ENCODE results near the gene MRPL24. TPM values are rescaled to one million over a fixed set of nuclear protein-coding genes. Genes with fewer than 3 reads are reported as not detected.

MRPL24 gene
- total RNA-seq, 1 donor from 2014 or later: 75.7 TPM

DNA sequence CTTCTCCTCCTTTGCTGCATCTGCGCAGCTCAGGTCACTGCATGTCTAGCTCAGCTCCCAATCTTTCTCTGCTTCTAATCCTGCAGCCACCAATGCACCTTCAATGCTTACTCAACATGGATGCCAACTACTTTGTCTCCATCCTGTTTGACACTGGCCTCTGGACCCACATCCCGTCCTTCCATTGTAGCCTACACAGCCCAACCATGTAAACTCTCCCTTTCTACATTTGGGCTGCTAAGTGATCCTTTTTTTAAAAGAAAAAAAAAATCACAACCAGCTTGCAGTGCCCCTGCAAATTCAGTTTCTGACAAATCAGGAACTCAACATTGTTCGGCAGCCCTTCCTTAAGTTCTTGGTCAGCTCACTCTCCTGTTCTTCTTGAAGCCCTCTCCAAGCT, 26.1 kb downstream of the MRPL24 start:
- intact Hi-C loops (cut with micrococcal nuclease): no loop called here

DNA sequence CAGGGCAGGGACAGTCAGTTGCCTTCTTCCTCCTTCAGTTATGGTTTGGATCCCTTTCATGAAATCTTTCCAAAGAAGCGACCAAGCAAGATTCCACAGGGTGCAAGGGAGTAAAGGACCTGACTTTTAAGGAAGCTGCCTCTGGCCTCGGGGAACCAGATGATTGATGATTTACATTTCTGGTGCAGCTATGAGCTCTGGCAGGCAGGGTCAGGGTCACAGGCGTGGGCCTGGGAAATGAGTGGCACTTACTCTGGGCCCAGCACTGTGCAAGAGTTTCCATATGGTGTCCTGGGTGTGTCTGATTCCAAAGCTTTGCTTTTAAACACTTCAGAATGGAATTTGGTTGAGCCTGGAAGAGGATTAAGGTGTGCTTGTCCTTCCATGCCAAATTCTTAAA, 28.3 kb downstream of the MRPL24 start:
- intact Hi-C loops (cut with micrococcal nuclease): no loop called here

DNA sequence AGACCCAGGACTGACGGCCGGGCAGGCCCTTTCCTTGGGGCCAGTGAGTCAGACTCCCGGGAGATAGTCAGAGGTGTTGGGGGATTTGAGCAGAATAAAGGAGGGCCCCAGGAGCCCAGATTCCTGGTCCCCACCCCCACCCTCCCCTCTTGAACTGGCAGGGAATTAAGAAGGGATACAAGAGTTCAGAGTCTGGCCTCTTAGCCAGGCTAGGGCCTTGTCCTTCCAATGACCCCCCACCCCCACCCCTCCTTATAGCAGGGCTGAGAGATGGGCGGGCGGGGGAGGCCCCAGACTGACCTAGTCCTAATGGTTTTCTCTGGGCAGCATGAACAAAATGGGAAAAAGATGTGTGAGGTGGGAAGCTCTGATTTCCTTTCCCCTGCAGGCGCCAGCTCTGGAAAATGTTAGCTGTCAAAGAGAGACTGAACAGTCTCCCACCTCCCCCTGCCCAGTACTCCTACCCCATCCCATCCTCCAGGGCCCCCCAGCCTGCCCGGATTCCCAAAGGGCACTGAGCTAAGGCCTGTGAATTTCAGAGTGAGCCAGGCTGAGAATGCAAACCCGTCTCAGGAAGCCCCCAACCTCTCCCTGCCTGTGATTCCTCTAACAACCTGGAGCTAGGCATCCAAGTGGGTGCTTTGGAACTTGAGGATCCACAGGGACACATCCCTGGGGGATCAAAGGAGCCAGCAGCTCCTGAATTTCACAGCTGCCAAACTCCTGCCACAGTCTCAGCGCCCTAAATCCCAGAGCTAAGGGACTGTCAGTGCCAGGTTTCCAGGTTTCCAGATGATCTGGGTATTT, 29.7 kb downstream of the MRPL24 start:
- intact Hi-C loops (cut with micrococcal nuclease): no loop called here

DNA sequence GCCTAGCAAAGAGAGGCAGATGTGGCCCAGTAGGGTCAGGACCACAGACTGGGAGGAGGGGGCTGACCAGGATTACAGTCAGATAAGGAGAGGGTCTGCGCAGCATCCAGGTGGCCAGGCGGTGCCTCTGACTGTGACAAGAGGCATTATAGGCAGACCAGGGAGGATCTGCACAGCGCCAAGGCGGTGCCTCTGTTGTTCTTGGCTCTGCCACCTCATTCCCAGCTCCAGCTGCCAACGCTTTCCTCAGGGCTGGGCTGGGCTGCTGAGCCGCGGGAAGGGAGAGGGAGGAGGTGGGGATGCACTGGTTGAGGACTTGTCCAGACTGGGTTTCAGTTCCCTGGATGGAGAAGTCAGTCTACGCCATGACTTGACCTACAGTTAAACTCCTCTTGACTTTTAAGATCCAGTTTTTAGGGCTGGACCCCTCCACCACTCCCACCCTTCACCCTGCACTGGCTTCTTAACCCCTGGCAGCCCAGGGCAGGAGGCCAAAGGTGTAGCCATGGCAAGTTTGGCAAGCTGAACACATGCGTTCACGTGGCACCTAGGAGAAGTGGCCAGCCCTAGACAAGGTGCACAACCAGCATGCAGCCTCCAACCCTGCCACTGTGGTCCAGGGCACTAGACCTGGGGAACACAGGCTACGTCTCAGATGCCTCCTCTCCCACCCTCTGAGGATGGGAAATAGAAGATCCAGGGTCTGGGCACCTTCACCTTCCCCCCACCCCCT, 31.0 kb downstream of the MRPL24 start:
- intact Hi-C loops (cut with micrococcal nuclease): no loop called here

DNA sequence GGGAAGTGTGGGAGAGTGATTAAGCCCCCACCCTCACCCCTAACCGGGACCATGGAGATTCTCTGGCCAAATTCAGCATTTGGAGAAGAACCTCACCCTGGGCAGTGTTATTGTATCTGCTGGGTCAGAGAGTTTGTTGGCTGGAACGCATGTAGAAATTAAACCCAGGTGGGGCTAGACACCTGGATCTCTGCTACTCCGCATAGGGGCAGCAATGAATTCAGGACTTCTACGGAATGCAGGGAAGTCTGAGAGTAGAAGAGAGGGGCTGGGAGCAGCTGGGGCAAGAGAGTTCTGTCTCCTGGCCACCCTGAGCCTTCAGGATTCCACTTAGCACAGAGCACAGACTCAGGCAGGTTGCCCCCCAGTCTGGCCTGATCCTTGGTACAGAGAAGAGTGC, 31.9 kb downstream of the MRPL24 start:
- intact Hi-C loops (cut with micrococcal nuclease): no loop called here

DNA sequence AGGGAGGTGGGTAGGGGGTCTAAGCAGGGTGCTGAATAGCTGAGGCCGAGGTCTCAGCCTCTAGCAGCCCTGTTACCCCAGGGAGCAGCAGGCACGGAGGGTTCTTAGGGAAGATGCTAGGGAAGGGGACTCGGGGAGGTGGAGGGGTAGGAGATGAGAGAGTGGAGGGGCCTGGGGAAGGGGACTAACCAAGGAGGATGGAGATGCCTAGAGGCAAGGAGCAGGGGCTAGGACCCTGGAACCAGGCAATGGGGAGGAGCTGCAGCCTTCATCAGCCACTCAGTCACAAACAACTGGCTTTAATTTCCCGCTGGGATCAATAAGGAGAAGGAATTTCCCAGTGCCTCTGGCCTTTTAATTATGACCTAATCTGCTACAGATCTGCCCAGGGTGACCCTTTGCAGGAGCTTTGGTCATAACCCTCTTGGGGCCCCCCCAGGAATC, 32.6 kb downstream of the MRPL24 start:
- intact Hi-C loops (cut with micrococcal nuclease): no loop called here

DNA sequence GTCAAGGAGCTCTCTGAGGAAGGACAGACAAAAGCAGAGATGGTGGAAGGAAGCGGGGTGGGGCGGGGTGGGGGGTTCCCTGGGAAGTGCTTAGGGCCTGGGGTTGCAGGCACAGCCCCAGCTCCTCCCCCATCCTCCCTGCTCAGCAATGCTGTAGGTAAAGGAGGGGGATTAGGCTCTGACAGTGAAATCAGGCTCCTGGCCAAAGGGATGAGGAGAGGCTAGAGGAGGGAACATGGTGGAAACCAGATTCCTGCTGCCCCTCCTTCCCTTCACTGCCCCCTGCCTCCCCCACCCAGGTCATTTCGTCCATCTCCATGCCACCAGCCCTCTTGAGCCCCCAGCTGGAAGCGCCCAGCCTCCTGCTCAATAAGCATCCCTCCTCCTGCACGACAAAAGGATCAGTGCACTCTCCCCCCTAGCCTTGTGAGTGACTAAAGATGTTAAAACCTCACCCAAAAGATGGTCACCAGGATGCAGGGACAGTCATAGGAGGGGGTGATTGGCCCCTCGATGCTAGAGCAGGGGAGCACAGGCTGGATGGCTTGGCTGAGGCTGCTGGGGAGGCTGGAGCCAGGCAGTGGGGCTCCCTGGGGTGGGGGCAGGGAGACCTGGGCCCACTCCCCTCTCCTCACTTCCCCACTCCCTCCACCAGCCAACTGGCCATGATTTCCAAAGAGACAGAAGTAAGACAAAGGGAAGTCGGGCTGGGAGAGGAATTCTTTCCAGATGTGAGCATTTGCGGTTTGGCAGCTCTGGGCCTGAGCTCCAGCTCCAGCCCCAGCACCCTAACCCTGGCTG, 33.3 kb downstream of the MRPL24 start:
- intact Hi-C loops (cut with micrococcal nuclease): no loop called here

DNA sequence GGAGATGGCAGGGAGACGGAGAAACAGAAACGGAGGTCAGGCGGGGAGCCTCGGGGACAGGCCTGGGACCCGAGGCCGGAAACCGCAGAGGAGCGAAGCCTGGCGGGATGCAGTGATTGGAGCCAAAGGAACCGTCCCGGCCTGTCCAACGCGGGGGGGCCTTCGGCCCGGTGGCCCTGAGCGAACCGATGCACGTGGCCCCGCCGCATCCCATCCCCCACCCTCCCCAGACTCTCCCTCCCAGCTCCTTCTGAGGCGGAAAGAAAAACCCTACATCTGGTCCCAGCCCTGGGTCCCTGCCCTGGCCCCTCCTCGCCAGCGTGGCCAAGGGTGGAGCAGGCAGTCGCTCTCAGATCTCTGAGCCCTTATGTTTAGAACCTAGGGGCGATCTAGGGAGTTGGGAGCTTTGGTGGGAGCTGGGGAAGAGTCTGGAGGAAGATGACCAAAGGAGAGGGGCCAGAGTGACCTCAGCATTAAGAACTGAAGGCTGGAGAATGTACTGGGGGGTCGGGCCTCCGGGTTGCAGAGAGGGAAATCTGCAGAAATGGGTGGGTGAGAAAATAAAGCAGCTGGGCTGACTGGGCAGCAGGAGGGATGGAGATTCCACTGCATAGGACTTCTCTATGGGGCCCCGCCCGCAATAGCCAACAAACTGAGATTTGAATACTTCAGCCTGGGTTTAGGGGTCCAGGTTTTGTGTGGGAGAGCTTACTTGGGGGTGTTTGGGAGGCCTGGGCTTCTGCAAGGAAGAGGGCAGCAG, 34.1 kb downstream of the MRPL24 start:
- intact Hi-C loops (cut with micrococcal nuclease): loop anchor here (1.0 kb wide), 2 partner anchors 18 to 47 kb away; no protein-coding TSS in a partner anchor

DNA sequence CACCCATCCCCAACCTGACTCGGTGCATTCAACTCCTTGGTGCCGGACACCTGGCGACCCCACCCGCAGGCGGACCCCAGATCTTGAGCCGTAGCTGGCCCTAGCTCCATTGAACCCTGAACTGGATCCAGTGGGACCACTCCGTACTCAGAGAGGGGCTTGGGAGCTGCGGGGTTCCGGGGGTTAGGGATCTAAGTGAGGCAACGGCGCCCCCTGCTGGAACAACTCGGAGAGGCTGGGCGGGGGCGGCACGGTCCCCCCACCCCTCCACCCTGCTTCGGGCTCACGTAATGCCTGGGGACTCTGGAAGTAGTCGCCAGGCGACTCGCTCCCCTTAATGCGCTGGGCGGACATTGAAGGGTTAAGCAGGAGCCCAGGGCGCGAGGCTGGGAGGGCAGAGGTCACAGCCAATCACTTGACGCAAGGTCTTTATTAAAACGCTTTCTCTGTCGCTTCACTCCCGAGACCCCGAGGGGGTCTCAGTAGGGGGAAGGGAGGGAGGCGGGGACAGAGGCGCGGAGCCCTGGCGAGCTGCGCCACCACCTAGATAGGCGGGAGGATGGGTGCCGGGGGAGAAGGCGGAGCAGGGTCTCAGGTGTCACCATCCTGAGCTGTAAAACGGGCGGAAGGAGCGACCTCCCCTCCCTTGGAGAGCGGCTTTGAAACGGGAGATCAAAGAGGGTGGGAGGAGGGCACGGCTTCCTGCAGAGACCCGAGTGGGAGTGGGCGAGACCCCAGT, 34.8 kb downstream of the MRPL24 start:
- intact Hi-C loops (cut with micrococcal nuclease): loop anchor here (1.0 kb wide), 2 partner anchors 17 to 46 kb away; no protein-coding TSS in a partner anchor

DNA sequence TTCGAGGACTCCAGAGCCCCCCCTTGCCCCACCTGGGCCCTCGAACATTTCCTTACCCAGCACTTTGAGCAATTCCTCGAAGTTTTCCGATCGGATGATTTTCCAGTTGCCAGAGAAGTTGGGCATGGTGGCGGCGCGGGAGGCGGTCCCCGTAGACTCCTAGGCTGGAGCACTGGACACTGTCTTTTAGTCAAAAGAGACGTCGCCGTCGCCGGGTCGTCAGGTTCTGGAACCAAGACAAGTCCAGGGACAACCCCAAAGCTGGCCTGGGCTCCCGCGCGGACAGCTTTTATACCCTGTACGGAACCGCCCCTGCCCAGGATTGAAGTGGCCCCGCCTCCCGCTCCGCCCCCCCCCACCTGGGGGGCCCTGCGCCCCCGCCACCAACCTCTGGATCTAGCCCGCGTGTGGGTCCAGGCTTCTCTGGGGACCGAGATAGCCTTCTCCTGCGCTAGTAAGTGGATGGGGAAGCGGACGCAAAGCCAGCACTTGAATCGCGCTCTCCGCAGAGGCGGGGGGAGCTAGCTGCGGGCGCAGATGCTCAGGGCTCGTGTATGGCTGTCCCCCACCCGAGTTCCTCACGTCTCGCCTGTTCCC, 35.5 kb downstream of the MRPL24 start, which contains the start of gene CRABP2:
Gene CRABP2 (minus strand): TSS at position 263 of the 597 bp plus-strand sequence. CDS start 137 bp downstream, at position 126.
- intact Hi-C loops (cut with micrococcal nuclease): no loop called here

DNA sequence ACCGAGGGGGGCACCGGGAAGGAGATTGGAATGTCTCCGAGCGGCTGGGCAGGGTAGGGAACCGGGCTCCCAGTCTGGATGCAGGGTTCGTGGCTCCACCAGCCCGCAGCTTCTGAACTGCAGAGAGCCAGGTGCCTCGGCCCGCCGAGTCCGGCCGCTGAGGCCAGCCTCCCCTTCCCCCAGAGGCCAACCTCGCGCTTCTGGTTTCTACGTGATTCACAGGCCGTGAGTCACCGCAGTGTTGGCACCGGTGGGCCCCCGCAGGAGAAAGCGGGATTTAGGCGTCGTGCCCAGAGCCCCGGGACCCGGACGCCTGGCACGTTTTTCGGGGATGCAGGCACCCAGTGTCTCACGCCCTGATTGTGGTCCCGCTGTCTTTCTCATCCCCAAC, 36.0 kb downstream of the MRPL24 start:
- intact Hi-C loops (cut with micrococcal nuclease): no loop called here

DNA sequence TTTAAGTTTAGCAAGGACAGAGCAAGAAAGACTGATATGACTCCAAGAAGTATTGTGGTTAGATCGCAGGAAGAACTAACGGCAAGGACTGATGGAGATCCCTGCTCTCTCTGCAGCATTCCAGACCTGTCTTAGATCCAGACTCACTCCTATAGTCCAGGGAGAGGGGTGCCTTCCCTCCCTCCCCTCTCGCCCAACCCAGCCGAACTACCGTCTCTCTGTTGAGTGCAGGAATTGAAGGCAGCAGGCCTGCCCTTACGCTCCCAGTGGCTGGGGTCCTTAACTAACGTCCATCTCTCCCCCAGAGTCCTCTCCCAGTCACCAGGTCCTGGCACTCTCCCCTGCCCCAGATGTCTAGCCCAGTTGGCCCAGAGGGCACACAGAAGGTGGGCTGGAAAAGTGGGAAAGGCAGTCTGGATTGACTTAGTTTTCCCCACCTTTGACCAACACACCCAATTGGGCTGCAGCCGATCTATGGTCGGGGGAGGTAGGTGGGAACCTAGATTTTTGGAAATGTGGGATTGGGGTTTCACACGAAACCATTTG, 36.6 kb downstream of the MRPL24 start:
- intact Hi-C loops (cut with micrococcal nuclease): no loop called here

DNA sequence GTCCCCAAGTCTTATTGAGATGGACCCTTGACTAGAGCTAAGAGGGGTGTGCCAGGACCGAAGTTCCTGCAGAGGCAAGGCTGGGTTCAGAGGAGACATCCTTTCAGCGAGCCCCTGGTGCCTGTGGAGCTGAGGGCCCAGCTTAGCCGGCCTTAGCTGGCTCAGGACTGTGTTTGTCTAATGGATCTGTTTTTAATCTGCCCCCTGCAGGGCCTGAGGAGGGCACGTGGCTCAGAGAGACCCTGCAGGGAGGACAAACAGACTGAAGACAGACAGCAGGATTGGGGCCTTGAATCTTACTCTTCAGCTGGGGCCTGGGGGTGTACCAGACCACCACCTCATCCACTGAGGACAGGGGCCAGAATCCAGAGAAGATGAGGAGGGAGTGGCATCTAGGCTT, 37.1 kb downstream of the MRPL24 start:
- intact Hi-C loops (cut with micrococcal nuclease): no loop called here

DNA sequence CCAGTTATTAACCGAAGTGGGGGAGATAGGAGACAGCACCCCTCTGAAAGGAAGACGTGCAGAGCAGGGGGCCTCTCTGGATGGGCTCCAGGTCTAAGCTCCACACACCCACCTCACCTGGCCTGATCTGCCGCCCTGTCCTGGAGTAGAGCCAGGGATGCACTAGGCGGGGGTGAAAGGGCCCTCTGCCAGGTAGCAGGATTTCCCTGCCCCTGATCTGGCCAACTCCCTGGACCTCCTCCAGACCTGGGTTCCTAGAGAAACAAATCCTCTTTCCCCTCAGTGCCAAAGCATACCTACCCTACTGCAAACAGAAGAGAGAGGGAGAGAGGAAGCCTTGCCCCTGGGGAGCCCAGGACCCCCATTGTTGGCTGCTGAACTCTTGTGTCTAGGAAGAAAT, 37.6 kb downstream of the MRPL24 start:
- intact Hi-C loops (cut with micrococcal nuclease): no loop called here

DNA sequence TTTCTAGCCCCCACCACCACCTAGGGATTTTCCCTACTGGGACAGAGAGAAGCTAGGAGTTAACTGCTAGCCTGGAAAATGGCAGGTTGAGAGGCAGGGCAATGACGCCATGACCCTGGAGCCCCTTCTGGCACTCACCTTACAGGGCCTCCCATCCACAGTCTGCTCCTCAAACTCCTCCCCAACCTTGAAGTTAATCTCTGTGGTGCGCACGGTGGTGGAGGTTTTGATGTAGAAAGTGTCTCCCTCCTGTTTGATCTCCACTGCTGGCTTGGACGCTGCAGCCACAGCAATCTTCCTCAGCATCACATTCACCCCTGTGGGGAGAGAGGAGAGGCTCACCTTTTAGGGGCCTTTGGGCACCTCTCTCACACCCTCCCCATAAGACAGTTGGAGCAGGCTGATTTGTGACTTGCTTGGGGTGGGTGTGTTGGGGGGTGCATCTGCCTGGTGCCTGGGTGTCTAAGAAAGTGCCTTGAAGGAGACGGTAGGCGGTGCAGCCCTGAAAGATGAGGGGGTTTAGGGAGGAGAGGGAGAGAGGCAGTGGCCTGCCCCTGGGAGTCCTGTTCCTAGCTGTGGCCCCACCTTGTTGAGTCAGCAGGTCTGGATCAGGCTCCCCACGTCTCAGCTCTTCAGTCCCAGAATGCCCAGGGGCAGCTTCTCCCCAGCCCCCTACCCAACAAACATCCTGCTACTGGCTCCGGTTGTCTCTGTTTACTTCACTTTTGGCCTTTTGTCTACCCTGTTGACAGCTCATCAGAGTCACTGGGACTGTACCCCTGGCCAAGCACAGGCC, 40.0 kb downstream of the MRPL24 start:
- intact Hi-C loops (cut with micrococcal nuclease): no loop called here

DNA sequence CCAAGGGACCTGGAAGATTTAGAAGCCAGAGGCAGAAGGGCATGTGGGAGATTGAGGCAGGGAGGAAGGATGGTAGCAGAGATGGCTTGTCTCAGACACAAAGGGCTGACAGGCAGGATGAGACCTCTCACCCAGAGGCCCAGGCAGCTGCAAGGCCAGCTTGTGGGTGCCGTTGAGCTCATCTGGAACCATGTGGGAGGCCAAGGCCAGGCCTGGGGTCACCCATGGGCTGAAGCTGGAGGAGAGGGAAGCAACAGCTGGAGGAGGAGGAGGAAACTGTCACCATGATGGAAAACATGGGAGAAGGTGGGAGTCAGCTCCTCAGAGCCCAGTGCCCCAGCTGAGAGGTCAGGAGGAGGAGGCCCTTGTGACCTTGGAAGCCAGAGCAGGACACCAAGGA, 41.9 kb downstream of the MRPL24 start:
- intact Hi-C loops (cut with micrococcal nuclease): no loop called here

DNA sequence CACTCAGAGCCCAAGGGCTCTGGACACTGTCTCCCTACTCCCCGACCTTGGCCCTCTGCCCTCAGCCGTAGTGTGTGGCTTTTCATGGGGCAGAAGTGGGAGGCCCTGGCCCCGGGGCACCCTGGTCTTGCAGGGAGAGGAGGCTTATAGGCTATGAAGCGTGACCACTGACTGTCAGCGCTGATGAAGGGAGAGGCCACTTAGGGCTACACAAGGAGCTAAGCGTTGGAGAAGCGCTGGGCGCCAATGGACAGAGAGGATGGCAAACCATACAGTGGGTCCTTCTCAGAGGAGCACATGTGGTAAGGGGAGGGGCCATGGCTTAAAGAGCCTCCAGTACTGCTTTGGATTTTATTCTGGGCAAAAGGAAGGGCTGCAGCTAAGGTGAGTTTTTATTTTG, 43.4 kb downstream of the MRPL24 start:
- intact Hi-C loops (cut with micrococcal nuclease): no loop called here

DNA sequence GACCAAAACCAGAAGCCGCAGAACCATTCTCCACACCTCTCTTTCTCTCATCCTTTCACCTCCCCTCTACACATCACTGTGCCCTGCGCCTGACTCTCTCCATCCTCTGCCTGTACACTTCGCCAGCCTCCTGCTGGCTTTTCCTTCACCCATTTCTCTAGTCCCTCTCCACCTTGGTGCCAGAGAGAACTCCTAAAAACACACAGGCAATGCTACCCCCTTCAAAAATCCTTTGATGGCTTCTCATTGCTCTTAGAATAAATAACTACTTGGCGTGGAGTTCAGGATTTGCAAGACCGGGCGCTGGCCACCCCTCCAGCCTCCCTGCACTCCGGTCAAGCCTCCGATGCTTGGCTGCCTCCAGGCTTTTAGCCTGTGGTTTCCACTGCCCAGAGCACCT, 44.1 kb downstream of the MRPL24 start:
- intact Hi-C loops (cut with micrococcal nuclease): no loop called here

DNA sequence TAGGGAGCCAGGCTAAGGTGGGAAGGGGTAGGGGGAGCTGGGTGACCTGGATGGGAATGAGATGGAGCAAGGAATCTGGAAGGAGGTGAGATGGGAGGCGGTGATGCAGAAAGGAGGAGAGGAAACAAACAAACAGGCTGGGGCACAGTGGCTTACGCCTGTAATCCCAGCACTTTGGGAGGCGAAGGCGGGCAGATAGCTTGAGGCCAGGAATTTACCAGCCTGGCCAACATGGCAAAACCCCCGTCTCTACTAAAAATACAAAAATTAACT, 46.3 kb downstream of the MRPL24 start:
- intact Hi-C loops (cut with micrococcal nuclease): no loop called here
